Ishikawa (cell line): ENCODE data around the gene SEMA6A.

Source experiments
- EP300 ChIP-seq: IDR thresholded peaks from 2 replicates; pipeline ENCODE4 v1.6.1; 2012; ENCODE audit warnings: borderline replicate concordance
- FOXM1 ChIP-seq: IDR thresholded peaks from 2 replicates; pipeline ENCODE4 v1.6.1; 2012; ENCODE audit warnings: low read depth, borderline replicate concordance
- RAD21 ChIP-seq: IDR thresholded peaks from 2 replicates; pipeline ENCODE4 v1.6.1; 2012; ENCODE audit warnings: low read depth
- TF ChIP-seq, protein P1 (sequence below): IDR thresholded peaks from 2 replicates; pipeline ENCODE4 v1.6.1; 2012
- TF ChIP-seq, protein P2 (sequence below): IDR thresholded peaks from 2 replicates; pipeline ENCODE4 v1.6.1; 2012; ENCODE audit warnings: low read depth, mild to moderate bottlenecking

DNA sequence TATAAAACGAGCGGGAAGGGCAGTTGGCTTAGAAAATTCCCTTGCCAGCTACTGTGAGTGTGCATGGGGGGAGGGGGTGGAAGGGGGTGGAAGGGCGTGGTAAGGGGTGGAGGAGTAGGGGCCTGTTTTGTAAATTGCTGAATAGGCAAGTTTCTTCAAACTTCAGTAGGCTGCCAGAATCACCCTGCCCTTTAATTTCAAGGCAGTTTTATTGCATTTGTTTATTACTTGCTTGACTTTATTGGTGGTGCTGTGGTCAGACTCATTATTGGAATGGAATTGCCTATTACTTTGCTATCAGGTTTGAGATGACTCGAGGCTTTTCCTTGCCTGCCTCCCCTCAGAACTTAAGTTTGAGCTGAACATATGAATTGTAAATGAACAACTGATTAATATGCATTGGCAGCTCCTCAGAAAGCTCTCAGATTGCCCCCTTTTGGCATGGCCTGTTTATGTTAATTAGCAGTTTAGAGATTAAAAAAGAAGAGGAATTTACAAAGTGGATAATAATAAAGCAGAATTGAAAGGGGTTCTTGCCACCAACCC, 76.0 kb downstream of the SEMA6A start:
- TF ChIP-seq FOXM1 (no peak), RAD21 (no peak), EP300 (no peak)
- TF ChIP-seq, protein P1, sequence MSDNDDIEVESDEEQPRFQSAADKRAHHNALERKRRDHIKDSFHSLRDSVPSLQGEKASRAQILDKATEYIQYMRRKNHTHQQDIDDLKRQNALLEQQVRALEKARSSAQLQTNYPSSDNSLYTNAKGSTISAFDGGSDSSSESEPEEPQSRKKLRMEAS = no peak
- TF ChIP-seq, protein P2, sequence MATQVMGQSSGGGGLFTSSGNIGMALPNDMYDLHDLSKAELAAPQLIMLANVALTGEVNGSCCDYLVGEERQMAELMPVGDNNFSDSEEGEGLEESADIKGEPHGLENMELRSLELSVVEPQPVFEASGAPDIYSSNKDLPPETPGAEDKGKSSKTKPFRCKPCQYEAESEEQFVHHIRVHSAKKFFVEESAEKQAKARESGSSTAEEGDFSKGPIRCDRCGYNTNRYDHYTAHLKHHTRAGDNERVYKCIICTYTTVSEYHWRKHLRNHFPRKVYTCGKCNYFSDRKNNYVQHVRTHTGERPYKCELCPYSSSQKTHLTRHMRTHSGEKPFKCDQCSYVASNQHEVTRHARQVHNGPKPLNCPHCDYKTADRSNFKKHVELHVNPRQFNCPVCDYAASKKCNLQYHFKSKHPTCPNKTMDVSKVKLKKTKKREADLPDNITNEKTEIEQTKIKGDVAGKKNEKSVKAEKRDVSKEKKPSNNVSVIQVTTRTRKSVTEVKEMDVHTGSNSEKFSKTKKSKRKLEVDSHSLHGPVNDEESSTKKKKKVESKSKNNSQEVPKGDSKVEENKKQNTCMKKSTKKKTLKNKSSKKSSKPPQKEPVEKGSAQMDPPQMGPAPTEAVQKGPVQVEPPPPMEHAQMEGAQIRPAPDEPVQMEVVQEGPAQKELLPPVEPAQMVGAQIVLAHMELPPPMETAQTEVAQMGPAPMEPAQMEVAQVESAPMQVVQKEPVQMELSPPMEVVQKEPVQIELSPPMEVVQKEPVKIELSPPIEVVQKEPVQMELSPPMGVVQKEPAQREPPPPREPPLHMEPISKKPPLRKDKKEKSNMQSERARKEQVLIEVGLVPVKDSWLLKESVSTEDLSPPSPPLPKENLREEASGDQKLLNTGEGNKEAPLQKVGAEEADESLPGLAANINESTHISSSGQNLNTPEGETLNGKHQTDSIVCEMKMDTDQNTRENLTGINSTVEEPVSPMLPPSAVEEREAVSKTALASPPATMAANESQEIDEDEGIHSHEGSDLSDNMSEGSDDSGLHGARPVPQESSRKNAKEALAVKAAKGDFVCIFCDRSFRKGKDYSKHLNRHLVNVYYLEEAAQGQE = no peak
